Measurements from ENCODE around the gene HECTD4. TPM values are rescaled to one million over a fixed set of nuclear protein-coding genes. Genes with fewer than 3 reads are reported as not detected.

The HECTD4 gene
- total and polyA plus RNA-seq, 2 experiments from 2014 or later, result 25.7 to 36.9 TPM

DNA sequence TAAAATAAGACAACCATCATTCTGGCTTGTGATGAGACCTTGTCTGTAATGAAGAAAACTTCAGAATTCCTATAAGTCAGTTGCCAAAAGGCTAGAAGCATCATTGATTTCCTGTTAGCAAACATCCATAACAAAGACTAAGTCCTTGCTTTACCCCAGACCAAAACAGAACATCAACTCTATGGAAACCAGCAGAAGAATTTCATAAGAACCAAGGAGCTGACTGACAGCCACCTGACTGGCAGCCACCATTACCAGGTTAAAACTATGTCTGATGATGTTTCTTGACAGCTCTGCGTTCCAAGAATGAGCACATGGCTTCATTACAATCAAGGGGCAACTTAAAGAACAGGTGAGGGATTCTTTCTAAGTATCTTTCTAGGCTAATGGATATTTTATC, 29.3 kb downstream of the HECTD4 start:
- H3K36me3 Mint-ChIP-seq (ENCODE audit: low read depth), result no peaks in the 10 kb centered on the region
- no peaks in the 10 kb centered on the region for H3K9me3 Mint-ChIP-seq
- H3K27me3 ChIP-seq (ENCODE audit: insufficient read depth), result no peaks in the 10 kb centered on the region
- H3K4me3 ChIP-seq, result no peak overlapping the region
- no peak overlapping the region for H2AFZ ChIP-seq
- H3K4me1 Mint-ChIP-seq, result peaks cover 5% of the 10 kb centered on the region; the same call in 2 of the 3 replicates
- H3K9me2 ChIP-seq (ENCODE audit: insufficient read depth), result no peaks in the 10 kb centered on the region
- ATAC-seq (no peak), DNase-seq (ENCODE audit: low spot score) (no peak)
- H4K20me1 ChIP-seq (replicated peaks; ENCODE audit: insufficient read depth), result no peaks in the 10 kb centered on the region; the same call in 1 of the 2 replicates
- H3K4me2 ChIP-seq, result no peak overlapping the region
- no peaks in the 10 kb centered on the region for H3K36me3 ChIP-seq (ENCODE audit: insufficient read depth)
- no peaks in the 10 kb centered on the region for H3F3A ChIP-seq (replicated peaks; ENCODE audit: low read depth)
- peaks cover 55% of the 10 kb centered on the region for H3K79me2 ChIP-seq (replicated peaks; ENCODE audit: insufficient read depth)
- no peak overlapping the region for H3K27ac Mint-ChIP-seq
- H3K4me3 Mint-ChIP-seq, result no peak overlapping the region
- H3K27me3 Mint-ChIP-seq (ENCODE audit: insufficient read depth, low read depth, poor library complexity), result peaks cover 2% of the 10 kb centered on the region
- peaks cover 8% of the 10 kb centered on the region for H3K4me1 ChIP-seq (ENCODE audit: insufficient read depth)
- peak overlapping the region; percentile 5; the same call in 1 of the 2 replicates for H3K27ac ChIP-seq (ENCODE audit: low read depth)
- TF ChIP-seq EZH2phosphoT487 (IDR thresholded peaks at IDR 0.05; ENCODE audit: unreplicated experiment), result no peak
- no peak for TF ChIP-seq NANOG (IDR thresholded peaks at IDR 0.05; ENCODE audit: borderline replicate concordance)
- TF ChIP-seq, protein P1, sequence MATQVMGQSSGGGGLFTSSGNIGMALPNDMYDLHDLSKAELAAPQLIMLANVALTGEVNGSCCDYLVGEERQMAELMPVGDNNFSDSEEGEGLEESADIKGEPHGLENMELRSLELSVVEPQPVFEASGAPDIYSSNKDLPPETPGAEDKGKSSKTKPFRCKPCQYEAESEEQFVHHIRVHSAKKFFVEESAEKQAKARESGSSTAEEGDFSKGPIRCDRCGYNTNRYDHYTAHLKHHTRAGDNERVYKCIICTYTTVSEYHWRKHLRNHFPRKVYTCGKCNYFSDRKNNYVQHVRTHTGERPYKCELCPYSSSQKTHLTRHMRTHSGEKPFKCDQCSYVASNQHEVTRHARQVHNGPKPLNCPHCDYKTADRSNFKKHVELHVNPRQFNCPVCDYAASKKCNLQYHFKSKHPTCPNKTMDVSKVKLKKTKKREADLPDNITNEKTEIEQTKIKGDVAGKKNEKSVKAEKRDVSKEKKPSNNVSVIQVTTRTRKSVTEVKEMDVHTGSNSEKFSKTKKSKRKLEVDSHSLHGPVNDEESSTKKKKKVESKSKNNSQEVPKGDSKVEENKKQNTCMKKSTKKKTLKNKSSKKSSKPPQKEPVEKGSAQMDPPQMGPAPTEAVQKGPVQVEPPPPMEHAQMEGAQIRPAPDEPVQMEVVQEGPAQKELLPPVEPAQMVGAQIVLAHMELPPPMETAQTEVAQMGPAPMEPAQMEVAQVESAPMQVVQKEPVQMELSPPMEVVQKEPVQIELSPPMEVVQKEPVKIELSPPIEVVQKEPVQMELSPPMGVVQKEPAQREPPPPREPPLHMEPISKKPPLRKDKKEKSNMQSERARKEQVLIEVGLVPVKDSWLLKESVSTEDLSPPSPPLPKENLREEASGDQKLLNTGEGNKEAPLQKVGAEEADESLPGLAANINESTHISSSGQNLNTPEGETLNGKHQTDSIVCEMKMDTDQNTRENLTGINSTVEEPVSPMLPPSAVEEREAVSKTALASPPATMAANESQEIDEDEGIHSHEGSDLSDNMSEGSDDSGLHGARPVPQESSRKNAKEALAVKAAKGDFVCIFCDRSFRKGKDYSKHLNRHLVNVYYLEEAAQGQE (IDR thresholded peaks at IDR 0.05; ENCODE audit: unreplicated experiment), result no peak
- no peak for TF ChIP-seq EZH2 (IDR thresholded peaks at IDR 0.05; ENCODE audit: low read depth, unreplicated experiment)
- TF ChIP-seq ZNF331 (CRISPR knock-in tag; IDR thresholded peaks at IDR 0.05; ENCODE audit: low read depth), result no peak
- TF ChIP-seq CREB1 (CRISPR knock-in tag; IDR thresholded peaks at IDR 0.05; ENCODE audit: low read depth), result no peak
- TF ChIP-seq STAT1 (IDR thresholded peaks at IDR 0.05; ENCODE audit: unreplicated experiment), result no peak

DNA sequence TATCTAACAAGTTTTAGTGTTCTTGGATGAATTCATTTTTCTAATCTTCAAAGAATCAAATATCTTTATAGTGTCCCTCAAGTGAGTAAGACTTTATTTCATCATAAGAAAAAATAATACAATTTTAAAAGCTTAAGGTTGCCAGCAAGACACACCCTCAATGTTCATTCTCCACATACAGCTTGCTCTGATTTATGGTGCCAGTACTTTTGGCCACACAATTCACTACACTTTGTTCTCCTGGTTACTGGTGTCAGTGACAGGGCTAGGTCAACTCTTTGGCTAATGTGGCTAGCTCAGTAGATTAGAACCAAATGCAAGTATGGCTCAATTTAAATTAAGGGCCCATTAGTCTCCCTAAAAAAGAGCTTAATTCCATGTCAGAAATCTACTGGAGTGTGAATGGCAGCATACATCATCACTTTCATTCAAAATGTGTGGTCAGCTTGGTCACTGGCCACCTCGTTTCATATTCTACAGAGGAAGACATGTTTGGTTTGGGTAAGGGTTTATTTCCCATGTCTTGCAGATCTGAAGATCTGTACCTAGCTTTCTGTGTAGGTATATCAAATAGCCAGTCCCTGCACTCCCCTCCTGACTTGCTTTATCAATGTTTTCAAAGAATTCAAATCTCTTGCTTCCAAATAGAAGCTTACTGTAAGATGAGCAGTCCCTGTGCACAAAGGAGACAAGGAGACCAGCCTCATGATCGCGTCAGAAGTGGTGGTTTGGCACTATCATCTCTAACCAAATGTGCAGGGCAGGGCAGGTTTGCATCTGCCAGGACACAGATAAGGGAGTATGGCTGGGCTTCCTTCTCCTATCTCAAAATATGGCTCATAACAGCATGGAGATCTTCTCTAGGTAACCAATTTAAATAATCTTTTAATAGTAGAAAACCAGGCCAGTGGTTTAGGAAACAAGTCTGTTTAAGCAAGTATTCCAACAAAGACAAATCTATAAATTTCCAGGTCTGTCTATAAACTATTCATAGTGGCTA, 31.3 kb downstream of the HECTD4 start:
- no peaks in the 10 kb centered on the region for H3F3A ChIP-seq (replicated peaks; ENCODE audit: low read depth)
- Mint-ChIP-seq H3K4me1 (peaks cover 20% of the 10 kb centered on the region), H3K4me3 (no peak overlapping the region), H3K27me3 (ENCODE audit: insufficient read depth, low read depth, poor library complexity) (peaks cover 2% of the 10 kb centered on the region), H3K27ac (no peak overlapping the region), H3K9me3 (no peaks in the 10 kb centered on the region), H3K36me3 (ENCODE audit: low read depth) (no peaks in the 10 kb centered on the region)
- H4K20me1 ChIP-seq (replicated peaks; ENCODE audit: insufficient read depth), result no peaks in the 10 kb centered on the region
- DNase-seq (ENCODE audit: low spot score) (no peak), ATAC-seq (no peak)
- H3K4me3 ChIP-seq, result no peak overlapping the region
- peaks cover 23% of the 10 kb centered on the region for H3K4me1 ChIP-seq (ENCODE audit: insufficient read depth)
- no peak overlapping the region for H2AFZ ChIP-seq
- TF ChIP-seq POLR2AphosphoS5 (IDR thresholded peaks at IDR 0.05; ENCODE audit: low read depth) (no peak), ZNF331 (CRISPR knock-in tag; IDR thresholded peaks at IDR 0.05; ENCODE audit: low read depth) (no peak)
- TF ChIP-seq, protein P2, sequence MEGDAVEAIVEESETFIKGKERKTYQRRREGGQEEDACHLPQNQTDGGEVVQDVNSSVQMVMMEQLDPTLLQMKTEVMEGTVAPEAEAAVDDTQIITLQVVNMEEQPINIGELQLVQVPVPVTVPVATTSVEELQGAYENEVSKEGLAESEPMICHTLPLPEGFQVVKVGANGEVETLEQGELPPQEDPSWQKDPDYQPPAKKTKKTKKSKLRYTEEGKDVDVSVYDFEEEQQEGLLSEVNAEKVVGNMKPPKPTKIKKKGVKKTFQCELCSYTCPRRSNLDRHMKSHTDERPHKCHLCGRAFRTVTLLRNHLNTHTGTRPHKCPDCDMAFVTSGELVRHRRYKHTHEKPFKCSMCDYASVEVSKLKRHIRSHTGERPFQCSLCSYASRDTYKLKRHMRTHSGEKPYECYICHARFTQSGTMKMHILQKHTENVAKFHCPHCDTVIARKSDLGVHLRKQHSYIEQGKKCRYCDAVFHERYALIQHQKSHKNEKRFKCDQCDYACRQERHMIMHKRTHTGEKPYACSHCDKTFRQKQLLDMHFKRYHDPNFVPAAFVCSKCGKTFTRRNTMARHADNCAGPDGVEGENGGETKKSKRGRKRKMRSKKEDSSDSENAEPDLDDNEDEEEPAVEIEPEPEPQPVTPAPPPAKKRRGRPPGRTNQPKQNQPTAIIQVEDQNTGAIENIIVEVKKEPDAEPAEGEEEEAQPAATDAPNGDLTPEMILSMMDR (conservative IDR thresholded peaks at IDR 0.05; ENCODE audit: low read depth in 2 of 2), result no peak
- H3K36me3 ChIP-seq (ENCODE audit: insufficient read depth), result no peaks in the 10 kb centered on the region
- H3K27me3 ChIP-seq (ENCODE audit: insufficient read depth), result no peaks in the 10 kb centered on the region
- H3K27ac ChIP-seq (ENCODE audit: low read depth), result no peak overlapping the region
- H3K4me2 ChIP-seq, result no peak overlapping the region
- H3K9me2 ChIP-seq (ENCODE audit: insufficient read depth), result no peaks in the 10 kb centered on the region
- H3K79me2 ChIP-seq (replicated peaks; ENCODE audit: insufficient read depth), result peaks cover 44% of the 10 kb centered on the region

Data from GM23338 (cell line).